ENCODE results near the gene NUDCD3. TPM values are rescaled to one million over a fixed set of nuclear protein-coding genes. Genes with fewer than 3 reads are reported as not detected.

Gene NUDCD3
- total and polyA plus RNA-seq, 2 experiments from 2014 or later = 54.7 to 60.8 TPM

DNA sequence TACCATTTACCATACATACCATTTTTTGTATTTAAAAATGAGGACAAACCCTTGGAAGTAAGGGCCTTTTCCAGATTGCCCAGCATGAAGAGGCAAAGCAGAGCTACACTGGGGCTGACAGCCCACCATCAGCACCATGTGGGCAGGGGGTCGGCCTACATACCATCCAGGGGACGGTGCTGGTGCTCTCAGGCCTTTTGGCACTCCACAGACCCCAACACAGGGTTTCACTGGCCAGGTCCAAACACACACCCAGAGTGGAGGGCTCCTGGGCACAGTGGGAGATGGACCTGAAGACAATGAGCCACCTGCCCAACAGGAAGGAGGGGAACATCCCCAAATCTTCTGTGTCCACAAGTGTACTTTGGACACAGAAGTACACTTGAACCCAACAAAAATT is 95.8 kb downstream of the NUDCD3 start:
- Histone ChIP-seq H3K4me2 (no peak overlapping the region), H3K4me3 (no peak overlapping the region), H3K27ac (no peak overlapping the region), H2AFZ (no peak overlapping the region), H3K9me3 (ENCODE audit: low read depth) (no peaks in the 10 kb centered on the region), H3K4me1 (ENCODE audit: insufficient read depth) (no peaks in the 10 kb centered on the region), H3K36me3 (replicated peaks; ENCODE audit: insufficient read depth, low read depth) (no peaks in the 10 kb centered on the region), H3K9me2 (replicated peaks; ENCODE audit: insufficient read depth) (no peaks in the 10 kb centered on the region), H3K27me3 (no peaks in the 10 kb centered on the region), H4K20me1 (ENCODE audit: insufficient read depth, poor library complexity, severe bottlenecking) (peaks cover 6% of the 10 kb centered on the region), H3K79me2 (no peaks in the 10 kb centered on the region)
- no peak for DNase-seq (ENCODE audit: low spot score)
- WGBS (ENCODE audit: low lambda C conversion rate, missing lambda C conversion rate) = 100% methylated on average over 2 of the region's 2 CpGs
- TF ChIP-seq EZH2 (IDR thresholded peaks at IDR 0.05; ENCODE audit: borderline replicate concordance) (no peak), EZH2phosphoT487 (IDR thresholded peaks at IDR 0.05; ENCODE audit: low read depth, severe bottlenecking, unreplicated experiment) (no peak)
- TF ChIP-seq, protein P1, sequence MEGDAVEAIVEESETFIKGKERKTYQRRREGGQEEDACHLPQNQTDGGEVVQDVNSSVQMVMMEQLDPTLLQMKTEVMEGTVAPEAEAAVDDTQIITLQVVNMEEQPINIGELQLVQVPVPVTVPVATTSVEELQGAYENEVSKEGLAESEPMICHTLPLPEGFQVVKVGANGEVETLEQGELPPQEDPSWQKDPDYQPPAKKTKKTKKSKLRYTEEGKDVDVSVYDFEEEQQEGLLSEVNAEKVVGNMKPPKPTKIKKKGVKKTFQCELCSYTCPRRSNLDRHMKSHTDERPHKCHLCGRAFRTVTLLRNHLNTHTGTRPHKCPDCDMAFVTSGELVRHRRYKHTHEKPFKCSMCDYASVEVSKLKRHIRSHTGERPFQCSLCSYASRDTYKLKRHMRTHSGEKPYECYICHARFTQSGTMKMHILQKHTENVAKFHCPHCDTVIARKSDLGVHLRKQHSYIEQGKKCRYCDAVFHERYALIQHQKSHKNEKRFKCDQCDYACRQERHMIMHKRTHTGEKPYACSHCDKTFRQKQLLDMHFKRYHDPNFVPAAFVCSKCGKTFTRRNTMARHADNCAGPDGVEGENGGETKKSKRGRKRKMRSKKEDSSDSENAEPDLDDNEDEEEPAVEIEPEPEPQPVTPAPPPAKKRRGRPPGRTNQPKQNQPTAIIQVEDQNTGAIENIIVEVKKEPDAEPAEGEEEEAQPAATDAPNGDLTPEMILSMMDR (IDR thresholded peaks at IDR 0.05; ENCODE audit: poor library complexity) = no peak

- no peaks in the 10 kb centered on the region for H3K9me3 ChIP-seq (ENCODE audit: low read depth)
- no peak overlapping the region for H3K4me3 ChIP-seq
- no peaks in the 10 kb centered on the region for H3K36me3 ChIP-seq (replicated peaks; ENCODE audit: insufficient read depth, low read depth)
- no peak overlapping the region for H3K4me2 ChIP-seq
- no peak for TF ChIP-seq EZH2phosphoT487 (IDR thresholded peaks at IDR 0.05; ENCODE audit: low read depth, severe bottlenecking, unreplicated experiment)
- no peak for TF ChIP-seq EZH2 (IDR thresholded peaks at IDR 0.05; ENCODE audit: borderline replicate concordance)
- no peaks in the 10 kb centered on the region for H3K9me2 ChIP-seq (replicated peaks; ENCODE audit: insufficient read depth)
- H3K27me3 ChIP-seq = no peaks in the 10 kb centered on the region
- H2AFZ ChIP-seq = no peak overlapping the region
- no peak for DNase-seq (ENCODE audit: low spot score)
- H3K79me2 ChIP-seq = no peaks in the 10 kb centered on the region
- H3K4me1 ChIP-seq (ENCODE audit: insufficient read depth) = no peaks in the 10 kb centered on the region
- 95% methylated on average over 6 of the region's 6 CpGs for WGBS (ENCODE audit: low lambda C conversion rate, missing lambda C conversion rate)
- peaks cover 5% of the 10 kb centered on the region for H4K20me1 ChIP-seq (ENCODE audit: insufficient read depth, poor library complexity, severe bottlenecking)
- H3K27ac ChIP-seq = no peak overlapping the region
Observed at GRCh38 chr7:44394112-44394447, 96.4 kb downstream of the NUDCD3 start.

DNA sequence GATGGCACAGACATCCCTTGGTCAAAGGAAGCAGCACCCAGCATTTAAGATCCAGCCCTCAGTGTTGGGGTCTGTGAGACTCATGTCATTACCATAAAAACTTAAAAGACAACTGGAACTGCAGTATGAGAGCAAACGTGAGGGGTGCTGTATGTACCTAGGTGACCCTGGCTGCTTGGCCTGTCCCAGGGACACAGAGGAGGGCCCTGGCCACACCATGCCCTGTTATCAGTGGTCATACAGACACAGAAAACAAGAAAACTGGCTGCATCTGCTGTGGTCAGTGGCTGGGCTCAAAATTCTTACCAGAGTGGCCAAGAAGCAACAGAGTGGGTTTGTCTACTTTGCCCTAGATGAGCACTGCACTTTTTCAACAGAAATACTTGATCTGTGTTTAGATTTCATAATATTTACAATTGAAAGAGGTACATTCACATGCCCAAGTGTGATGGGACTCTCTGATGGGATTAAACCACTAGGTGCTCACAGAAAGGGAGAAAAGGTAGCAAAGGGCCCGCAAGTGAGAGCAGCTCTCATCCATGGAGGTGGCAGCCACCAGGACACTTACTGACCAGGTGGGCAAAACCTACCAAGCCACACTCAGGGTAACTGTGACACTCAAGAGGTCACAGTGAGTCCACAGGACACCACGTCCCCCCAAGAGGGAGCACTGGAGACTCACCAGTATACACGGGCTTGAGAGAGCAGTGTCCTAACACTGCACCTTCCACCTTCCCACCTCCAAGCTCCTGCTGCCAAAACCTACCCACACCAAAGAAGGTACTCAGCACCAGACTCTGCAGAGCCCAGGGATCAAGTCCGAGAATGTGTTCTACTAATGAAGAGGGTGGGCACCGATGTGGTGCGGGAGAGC is 97.0 kb downstream of the NUDCD3 start:
- Histone ChIP-seq H3K4me1 (ENCODE audit: insufficient read depth) (no peaks in the 10 kb centered on the region), H3K27me3 (no peaks in the 10 kb centered on the region), H3K79me2 (no peaks in the 10 kb centered on the region), H2AFZ (no peak overlapping the region), H3K4me2 (no peak overlapping the region), H4K20me1 (ENCODE audit: insufficient read depth, poor library complexity, severe bottlenecking) (no peaks in the 10 kb centered on the region), H3K4me3 (no peak overlapping the region), H3K27ac (no peak overlapping the region), H3K9me3 (ENCODE audit: low read depth) (no peaks in the 10 kb centered on the region), H3K9me2 (replicated peaks; ENCODE audit: insufficient read depth) (no peaks in the 10 kb centered on the region), H3K36me3 (replicated peaks; ENCODE audit: insufficient read depth, low read depth) (no peaks in the 10 kb centered on the region)
- 90% methylated on average over 7 of the region's 7 CpGs for WGBS (ENCODE audit: low lambda C conversion rate, missing lambda C conversion rate)
- DNase-seq (ENCODE audit: low spot score) = no peak
- TF ChIP-seq EZH2 (IDR thresholded peaks at IDR 0.05; ENCODE audit: borderline replicate concordance) = no peak
- no peak for TF ChIP-seq EZH2phosphoT487 (IDR thresholded peaks at IDR 0.05; ENCODE audit: low read depth, severe bottlenecking, unreplicated experiment)
- TF ChIP-seq, protein P1 (IDR thresholded peaks at IDR 0.05; ENCODE audit: poor library complexity) = no peak

DNA sequence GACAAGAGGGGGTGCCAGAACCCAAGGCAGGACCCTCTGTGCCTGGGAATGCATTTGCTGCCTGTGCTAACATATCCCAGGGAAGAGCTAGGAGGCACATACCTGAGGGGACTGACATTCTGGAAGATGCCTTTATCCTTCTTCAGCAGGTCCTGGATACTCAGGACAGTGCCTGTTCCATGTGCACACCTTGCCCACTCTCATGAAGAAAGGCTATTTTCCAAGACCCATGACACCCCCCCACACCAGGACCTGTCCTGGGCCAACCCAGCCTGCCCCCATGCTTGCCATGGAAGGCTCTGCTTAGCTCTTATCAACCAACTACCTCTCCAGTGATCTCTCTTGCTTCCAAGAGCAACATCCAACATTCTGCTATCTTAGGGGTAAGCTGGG is 97.8 kb downstream of the NUDCD3 start:
- H3K36me3 ChIP-seq (replicated peaks; ENCODE audit: insufficient read depth, low read depth) = no peaks in the 10 kb centered on the region
- H3K4me1 ChIP-seq (ENCODE audit: insufficient read depth) = no peaks in the 10 kb centered on the region

More for the DNA sequence above, 97.8 kb downstream of the NUDCD3 start:
- H2AFZ ChIP-seq = no peak overlapping the region
- TF ChIP-seq EZH2 (IDR thresholded peaks at IDR 0.05; ENCODE audit: borderline replicate concordance) (no peak), EZH2phosphoT487 (IDR thresholded peaks at IDR 0.05; ENCODE audit: low read depth, severe bottlenecking, unreplicated experiment) (no peak)
- TF ChIP-seq, protein P1 (IDR thresholded peaks at IDR 0.05; ENCODE audit: poor library complexity) = no peak
- H3K9me2 ChIP-seq (replicated peaks; ENCODE audit: insufficient read depth) = no peaks in the 10 kb centered on the region
- no peak for DNase-seq (ENCODE audit: low spot score)
- H3K27me3 ChIP-seq = no peaks in the 10 kb centered on the region
- no peaks in the 10 kb centered on the region for H4K20me1 ChIP-seq (ENCODE audit: insufficient read depth, poor library complexity, severe bottlenecking)
- no peaks in the 10 kb centered on the region for H3K9me3 ChIP-seq (ENCODE audit: low read depth)
- no peaks in the 10 kb centered on the region for H3K79me2 ChIP-seq
- no peak overlapping the region for H3K27ac ChIP-seq
- H3K4me3 ChIP-seq = no peak overlapping the region
- H3K4me2 ChIP-seq = no peak overlapping the region
